Measurements from ENCODE around the gene TRABD.

Gene TRABD

DNA sequence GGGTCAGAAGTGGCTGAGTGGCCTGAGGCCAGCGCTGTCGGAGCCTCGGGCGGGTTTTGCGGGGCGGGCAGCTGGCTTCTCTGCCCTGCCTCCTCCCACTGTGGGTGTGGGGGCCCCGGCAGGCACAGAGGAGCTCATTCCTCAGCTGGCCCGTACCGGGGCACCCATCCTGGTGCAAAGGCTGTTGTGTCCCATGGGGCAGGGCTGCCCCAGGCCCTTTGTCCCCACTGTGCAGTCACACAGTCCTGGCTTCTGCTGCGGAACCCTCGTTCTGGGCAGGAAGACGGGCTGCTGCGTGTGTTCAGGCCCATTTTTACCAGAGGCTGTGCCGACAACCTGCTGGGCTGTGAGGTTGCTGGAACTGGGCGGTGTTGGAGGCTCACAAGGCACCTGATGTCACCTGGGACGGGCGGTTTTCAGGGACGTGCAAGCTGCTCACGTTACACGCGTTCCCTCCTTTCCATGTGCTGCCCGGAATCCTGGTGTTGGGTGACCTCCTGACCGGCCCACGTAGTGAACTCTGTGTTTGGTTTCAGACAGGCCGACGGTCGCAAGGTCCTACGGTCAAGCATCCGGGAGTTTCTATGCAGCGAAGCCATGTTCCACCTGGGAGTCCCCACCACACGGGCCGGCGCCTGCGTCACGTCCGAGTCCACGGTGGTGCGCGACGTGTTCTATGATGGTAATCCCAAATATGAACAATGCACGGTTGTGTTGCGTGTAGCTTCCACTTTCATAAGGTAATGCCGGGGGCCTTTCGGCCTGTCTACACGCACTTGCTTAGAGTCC, 20.3 kb downstream of the TRABD start:
- TF ChIP-seq, protein P1, sequence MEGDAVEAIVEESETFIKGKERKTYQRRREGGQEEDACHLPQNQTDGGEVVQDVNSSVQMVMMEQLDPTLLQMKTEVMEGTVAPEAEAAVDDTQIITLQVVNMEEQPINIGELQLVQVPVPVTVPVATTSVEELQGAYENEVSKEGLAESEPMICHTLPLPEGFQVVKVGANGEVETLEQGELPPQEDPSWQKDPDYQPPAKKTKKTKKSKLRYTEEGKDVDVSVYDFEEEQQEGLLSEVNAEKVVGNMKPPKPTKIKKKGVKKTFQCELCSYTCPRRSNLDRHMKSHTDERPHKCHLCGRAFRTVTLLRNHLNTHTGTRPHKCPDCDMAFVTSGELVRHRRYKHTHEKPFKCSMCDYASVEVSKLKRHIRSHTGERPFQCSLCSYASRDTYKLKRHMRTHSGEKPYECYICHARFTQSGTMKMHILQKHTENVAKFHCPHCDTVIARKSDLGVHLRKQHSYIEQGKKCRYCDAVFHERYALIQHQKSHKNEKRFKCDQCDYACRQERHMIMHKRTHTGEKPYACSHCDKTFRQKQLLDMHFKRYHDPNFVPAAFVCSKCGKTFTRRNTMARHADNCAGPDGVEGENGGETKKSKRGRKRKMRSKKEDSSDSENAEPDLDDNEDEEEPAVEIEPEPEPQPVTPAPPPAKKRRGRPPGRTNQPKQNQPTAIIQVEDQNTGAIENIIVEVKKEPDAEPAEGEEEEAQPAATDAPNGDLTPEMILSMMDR (IDR thresholded peaks at IDR 0.05; ENCODE audit: low read depth, low read length): no peak
- H3K4me3 ChIP-seq (ENCODE audit: low read depth, low read length): no peak overlapping the region
- DNase-seq (ENCODE audit: low read depth, low spot score): no peak
- in situ Hi-C loops (cut with HindIII; ENCODE audit: low sequenced_read_pairs): no loop called here

DNA sequence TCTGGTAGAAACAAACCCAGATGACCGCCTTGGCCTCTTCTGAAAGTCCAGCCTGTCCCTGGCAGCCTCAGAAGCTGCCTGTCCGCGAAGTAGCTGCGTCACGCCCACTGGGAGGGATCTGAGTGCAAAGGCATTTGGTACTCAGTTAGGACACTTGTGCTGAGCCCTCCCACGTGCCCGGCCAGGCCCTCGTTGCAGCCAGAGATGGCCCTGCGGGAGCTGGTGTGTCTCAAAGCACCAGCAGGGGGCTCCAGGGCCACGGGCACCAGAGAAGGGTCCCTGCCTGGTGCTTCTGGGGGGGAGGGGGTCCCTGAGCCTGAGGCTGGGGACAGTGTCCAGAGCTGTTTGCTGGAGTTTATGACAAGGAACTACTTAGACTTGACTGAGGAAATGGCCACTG, 20.9 kb downstream of the TRABD start:
- DNase-seq (ENCODE audit: low read depth, low spot score): no peak
- in situ Hi-C loops (cut with HindIII; ENCODE audit: low sequenced_read_pairs): no loop called here
- no peak overlapping the region for H3K4me3 ChIP-seq (ENCODE audit: low read depth, low read length)
- TF ChIP-seq, protein P1 (IDR thresholded peaks at IDR 0.05; ENCODE audit: low read depth, low read length): peak; percentile 60

DNA sequence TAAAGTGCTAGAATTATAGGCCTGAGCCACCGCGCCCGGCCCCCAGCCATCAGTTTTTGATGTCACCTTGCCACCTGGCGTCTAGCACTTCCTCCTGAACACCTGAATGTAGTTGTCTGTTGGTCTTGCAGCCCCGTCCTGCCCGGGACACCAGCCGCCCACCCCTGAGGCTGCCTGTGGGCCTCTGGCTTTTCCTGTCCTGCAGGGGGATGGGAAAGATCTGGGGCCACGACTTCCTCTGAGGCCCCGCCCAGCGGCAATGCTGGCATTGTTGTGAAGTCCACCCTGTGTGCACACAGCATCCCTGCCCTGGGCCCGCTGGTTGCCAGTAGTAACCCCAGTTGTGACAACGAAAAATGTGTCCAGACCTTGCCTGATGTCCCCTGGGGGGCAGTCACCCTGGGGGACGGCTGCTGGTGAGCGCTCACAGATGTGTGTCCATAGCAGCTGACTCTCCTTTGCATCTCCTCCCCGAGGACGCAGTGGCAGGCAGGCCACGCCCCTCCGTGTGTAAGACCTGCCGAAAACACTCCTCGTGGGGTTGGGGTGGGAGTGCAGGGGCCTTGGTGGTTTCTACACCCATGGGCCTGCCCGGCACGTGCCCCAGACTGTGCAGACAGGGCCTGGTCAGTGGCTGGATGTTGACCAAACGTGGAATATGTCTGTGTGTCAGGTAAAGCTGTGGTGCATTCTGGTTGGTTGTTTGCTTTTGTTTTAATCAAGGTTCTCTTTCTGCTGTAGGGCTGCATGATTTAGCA, 21.8 kb downstream of the TRABD start:
- DNase-seq (ENCODE audit: low read depth, low spot score): no peak
- TF ChIP-seq, protein P1 (IDR thresholded peaks at IDR 0.05; ENCODE audit: low read depth, low read length): no peak
- in situ Hi-C loops (cut with HindIII; ENCODE audit: low sequenced_read_pairs): no loop called here
- H3K4me3 ChIP-seq (ENCODE audit: low read depth, low read length): no peak overlapping the region

DNA sequence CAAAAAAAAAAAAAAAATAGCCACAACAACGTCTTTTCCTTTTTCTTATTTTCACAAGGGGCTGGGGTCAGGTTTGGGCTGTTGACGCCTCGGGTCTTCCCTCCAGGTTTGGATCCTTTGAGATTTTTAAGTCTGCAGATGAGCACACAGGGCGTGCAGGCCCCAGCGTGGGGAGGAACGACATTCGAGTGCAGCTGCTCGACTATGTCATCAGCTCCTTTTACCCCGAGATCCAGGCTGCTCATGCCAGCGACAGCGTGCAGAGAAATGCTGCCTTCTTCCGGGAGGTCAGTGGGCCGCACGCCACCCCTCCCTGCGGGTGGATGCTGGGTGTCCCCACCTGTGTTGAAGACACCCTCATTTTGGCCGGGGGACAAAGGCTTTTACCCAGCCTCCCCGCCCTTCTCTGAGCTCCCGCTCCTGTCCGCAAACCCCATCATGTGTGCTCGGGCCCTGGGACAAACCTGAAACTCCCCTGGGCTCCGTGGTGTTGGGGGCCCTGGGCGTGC, 22.8 kb downstream of the TRABD start:
- in situ Hi-C loops (cut with HindIII; ENCODE audit: low sequenced_read_pairs): no loop called here
- H3K4me3 ChIP-seq (ENCODE audit: low read depth, low read length): no peak overlapping the region
- DNase-seq (ENCODE audit: low read depth, low spot score): no peak
- TF ChIP-seq, protein P1 (IDR thresholded peaks at IDR 0.05; ENCODE audit: low read depth, low read length): no peak

DNA sequence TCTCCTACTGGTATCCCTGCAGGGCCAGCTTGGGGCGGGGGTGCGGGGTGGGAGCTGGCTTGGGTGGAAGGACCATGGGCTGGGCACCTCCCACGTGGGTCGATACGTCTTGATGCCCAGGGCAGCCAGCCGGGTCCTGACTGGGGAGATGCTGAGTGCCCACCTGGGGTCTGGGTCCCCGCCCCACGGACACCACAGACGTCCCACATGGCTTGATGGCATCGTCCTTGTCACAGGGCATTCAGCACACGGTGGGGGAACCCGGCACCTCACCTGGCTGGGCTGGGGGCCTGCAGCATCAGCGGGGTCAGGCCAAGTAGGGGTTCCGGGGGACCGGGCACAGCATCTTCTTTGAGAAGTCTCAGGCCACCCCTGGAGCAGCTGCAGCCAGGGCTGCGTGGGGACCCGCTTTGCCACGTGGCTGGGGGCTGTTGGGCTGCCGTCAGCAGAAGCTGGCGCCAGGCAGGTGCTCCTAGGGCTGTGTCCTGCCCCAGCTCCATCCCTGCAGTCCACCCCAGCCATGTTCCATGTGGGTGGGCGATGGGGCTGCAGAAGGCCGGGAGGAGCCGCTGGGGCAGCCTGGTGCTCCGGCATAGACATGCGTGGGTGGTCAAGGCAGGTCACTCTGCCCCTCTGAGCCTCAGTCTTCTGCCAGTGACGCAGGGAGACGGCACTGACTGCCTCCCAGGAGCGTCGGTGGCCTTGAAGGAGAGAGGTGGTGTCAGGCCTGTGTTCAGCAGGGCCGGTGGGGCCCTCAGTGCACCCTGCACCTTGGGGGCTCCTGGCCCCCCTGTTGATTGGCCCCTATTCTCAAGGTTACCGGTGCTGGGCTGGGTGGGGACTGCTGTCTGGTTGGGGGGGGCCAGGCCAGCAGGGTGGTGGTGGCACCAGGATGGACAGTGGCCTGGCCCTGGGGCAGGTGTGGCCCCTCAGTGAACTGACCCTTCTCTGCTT, 23.5 kb downstream of the TRABD start:
- DNase-seq (ENCODE audit: low read depth, low spot score): no peak
- TF ChIP-seq, protein P1 (IDR thresholded peaks at IDR 0.05; ENCODE audit: low read depth, low read length): no peak
- no peak overlapping the region for H3K4me3 ChIP-seq (ENCODE audit: low read depth, low read length)
- in situ Hi-C loops (cut with HindIII; ENCODE audit: low sequenced_read_pairs): no loop called here

DNA sequence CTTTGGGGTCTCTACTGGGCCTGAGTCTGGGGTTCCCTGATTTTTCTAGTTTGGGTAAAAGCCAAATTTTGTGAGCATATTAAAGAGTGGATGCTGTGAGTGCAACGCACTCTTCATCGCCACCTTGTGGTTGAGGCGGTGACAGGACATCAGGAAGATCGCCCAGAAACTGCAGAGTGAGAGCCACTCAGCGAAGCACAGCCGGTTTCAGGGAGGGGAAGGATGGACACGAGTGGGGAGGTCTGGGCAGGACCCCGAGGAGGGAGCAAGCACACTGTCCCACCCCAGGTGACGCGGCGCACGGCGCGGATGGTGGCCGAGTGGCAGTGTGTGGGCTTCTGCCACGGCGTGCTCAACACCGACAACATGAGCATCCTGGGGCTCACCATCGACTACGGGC, 24.2 kb downstream of the TRABD start:
- in situ Hi-C loops (cut with HindIII; ENCODE audit: low sequenced_read_pairs): no loop called here
- peak; percentile 51 for DNase-seq (ENCODE audit: low read depth, low spot score)

More for the DNA sequence above, 24.2 kb downstream of the TRABD start:
- no peak overlapping the region for H3K4me3 ChIP-seq (ENCODE audit: low read depth, low read length)
- TF ChIP-seq, protein P1 (IDR thresholded peaks at IDR 0.05; ENCODE audit: low read depth, low read length): peak; percentile 96

Data from astrocyte of the spinal cord (primary cell).